Heart left ventricle (tissue), 16 donors: Measurements from ENCODE around the gene PATJ. TPM values are rescaled to one million over a fixed set of nuclear protein-coding genes. Genes with fewer than 3 reads are reported as not detected.

Experiments used
- ATAC-seq, 4 donors: fragments of 200-7000 bp; cut with Tn5 transposase; one replicate each; pipeline ENCODE4 v1.9.1; 2020 to 2022; ENCODE audit warnings: moderate library complexity in 4 of 4, mild to moderate bottlenecking in 3 of 4, moderate number of reproducible peaks in 1 of 4
- DNase-seq, 5 donors: peaks; one replicate each; pipeline ENCODE4 v3.0.0-alpha.2; 2020
- H3K27ac ChIP-seq, 12 donors: fragments of 200-600 bp; sonication (generic) in 4 of 12; one replicate each; pipeline versions ENCODE4 v1.5.0 to v1.8.0; 2016 to 2022; ENCODE audit warnings: mild to moderate bottlenecking in 2 of 12
- H3K27me3 ChIP-seq, 9 donors: fragments of 200-600 bp; sonication (generic) in 2 of 9; one replicate each; pipeline versions ENCODE4 v1.5.1 to v1.8.0; 2016 to 2022; ENCODE audit warnings: mild to moderate bottlenecking in 3 of 9
- H3K36me3 ChIP-seq, 9 donors: fragments of 200-600 bp; sonication (generic) in 2 of 9; one replicate each; pipeline versions ENCODE4 v1.5.0 to v1.8.0; 2018 to 2022; ENCODE audit warnings: mild to moderate bottlenecking in 2 of 9
- H3K4me1 ChIP-seq, 12 donors: fragments of 200-600 bp; sonication (generic) in 4 of 12; one replicate each; pipeline versions ENCODE4 v1.5.0 to v1.8.0; 2016 to 2022; ENCODE audit warnings: mild to moderate bottlenecking in 3 of 12
- H3K4me3 ChIP-seq, 12 donors: fragments of 200-600 bp; sonication (generic) in 4 of 12; one replicate each; pipeline versions ENCODE4 v1.5.0 to v1.8.0; 2017 to 2022; ENCODE audit warnings: mild to moderate bottlenecking in 9 of 12, moderate library complexity in 4 of 12
- H3K9me3 ChIP-seq, 12 donors: fragments of 200-600 bp; sonication (generic) in 4 of 12; one replicate each; pipeline versions ENCODE4 v1.5.0 to v1.8.0; 2016 to 2022; ENCODE audit warnings: mild to moderate bottlenecking in 1 of 12
- POLR2A ChIP-seq, 2 donors: fragments of 450-650 bp; IDR thresholded peaks; one replicate each; pipeline ENCODE4 v1.6.1; 2017; ENCODE audit warnings: antibody characterized with exemption in 2 of 2, mild to moderate bottlenecking in 2 of 2, moderate library complexity in 2 of 2
- WGBS, 4 donors: extraction: QIAGEN DNeasy Blood & Tissue Kit in 2 of 4; methylation state at CpG; one replicate each; pipeline versions ENCODE4 v1.1.5 to v1.1.7; 2013 to 2018; 5-methylcytosine and 5-hydroxymethylcytosine counted together
- intact Hi-C, 10 donors: fragments of 100-400 bp; cut with DNase I; formaldehyde crosslinking; loops; one replicate each; pipeline versions ENCODE4 v1.11.1 to v1.14.2; 2022
- polyA plus RNA-seq, 2 donors: library from polyadenylated mRNA; stranded (reverse); fragments of 200-250 nt; gene quantifications; one replicate each; pipeline ENCODE4 v1.2.3, GENCODE V29; 2013
- total RNA-seq, 9 donors: library from RNA; depleted of rRNA in 2 of 9; stranded (reverse); fragments of >200 nt in 2 of 9; fragmentation: NEBNext Ultra II Directional in 3 of 9; extraction: Animal tissue kit (Norgen Biotek cat#: 25700) in 3 of 9; gene quantifications; one replicate each; pipeline versions ENCODE4 v1.1.0 to v1.2.4, GENCODE V29; 2016 to 2023
- TF ChIP-seq, protein P1 (sequence below), 12 donors: fragments of 200-600 bp; sonication (generic) in 4 of 12; IDR thresholded peaks; one replicate each; pipeline versions ENCODE4 v1.5.0 to v1.8.0; 2018 to 2022; ENCODE audit warnings: antibody characterized with exemption in 12 of 12, mild to moderate bottlenecking in 5 of 12
- donor health status: ischemic (EF 13 %, LVEDD 7.1; RV severe dilation, severe dysfunction).
- donor health status: healthy with polysubstance abuse.
- donor health status: DM: no; HTN: yes; CAD: no.
- donor health status: DM: no; HTN: no; CAD: no.
- donor health status: ischemic (EF 25% LVEDD 6.9; RV normal size, moderate dysfunction).
- donor health status: ischemic (EF 25% LVEDD 5.7; RV mildly dilated, moderate dysfunction).
- donor health status: healthy.
- donor health status: DM: yes; HTN: yes; CAD: no.
- donor health status: ischemic (EF 35%, LVEDD 5.7; RV mildly dilated, moderate dysfunction).
- donor health status: nonischemic (EF 11% LVEDD 7.7; RV severe dilation, severe dysfunction).
- donor health status: DM: yes; HTN: yes; CAD: no.
- donor health status: PGD.
- donor health status: ischemic (EF 29% LVEDD 5.4; RV normal size, mild dysfunction).
- donor health status: nonischemic (EF 23%, LVEDD 6.1; RV moderate dilation, normal function).

PATJ gene
- total and polyA plus RNA-seq, 11 donors, result 6.6 to 190 (median 105) TPM

DNA sequence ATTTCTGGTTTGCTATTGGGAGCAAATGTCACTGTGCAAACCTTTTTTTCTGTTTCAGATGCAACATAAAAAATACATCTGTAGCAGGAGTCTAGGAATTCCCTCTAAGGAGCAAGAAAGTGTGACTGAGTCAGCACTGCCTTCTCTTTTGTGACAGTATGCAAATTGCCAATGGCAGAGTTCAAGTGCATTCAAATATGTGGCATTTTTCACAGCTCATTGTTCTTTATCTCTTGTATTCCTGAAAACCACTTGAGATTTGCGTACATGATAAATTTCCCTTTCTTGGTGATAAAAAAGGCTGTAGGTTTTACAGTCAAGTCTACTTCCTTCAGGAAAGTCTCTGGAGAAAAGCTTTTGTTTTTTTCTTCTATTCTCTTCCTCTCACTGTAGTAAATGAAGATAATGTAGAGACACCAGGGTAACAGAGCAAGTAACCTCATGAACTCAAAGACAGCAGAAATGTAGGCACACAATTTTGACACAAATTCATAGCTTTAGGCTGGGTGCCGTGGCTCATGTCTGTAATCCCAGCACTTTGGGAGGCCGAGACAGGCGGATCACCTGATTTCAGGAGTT lies 322.6 kb downstream of the PATJ start:
- no peak for ATAC-seq
- no peak for TF ChIP-seq POLR2A (IDR thresholded peaks at IDR 0.05)
- TF ChIP-seq, protein P1, sequence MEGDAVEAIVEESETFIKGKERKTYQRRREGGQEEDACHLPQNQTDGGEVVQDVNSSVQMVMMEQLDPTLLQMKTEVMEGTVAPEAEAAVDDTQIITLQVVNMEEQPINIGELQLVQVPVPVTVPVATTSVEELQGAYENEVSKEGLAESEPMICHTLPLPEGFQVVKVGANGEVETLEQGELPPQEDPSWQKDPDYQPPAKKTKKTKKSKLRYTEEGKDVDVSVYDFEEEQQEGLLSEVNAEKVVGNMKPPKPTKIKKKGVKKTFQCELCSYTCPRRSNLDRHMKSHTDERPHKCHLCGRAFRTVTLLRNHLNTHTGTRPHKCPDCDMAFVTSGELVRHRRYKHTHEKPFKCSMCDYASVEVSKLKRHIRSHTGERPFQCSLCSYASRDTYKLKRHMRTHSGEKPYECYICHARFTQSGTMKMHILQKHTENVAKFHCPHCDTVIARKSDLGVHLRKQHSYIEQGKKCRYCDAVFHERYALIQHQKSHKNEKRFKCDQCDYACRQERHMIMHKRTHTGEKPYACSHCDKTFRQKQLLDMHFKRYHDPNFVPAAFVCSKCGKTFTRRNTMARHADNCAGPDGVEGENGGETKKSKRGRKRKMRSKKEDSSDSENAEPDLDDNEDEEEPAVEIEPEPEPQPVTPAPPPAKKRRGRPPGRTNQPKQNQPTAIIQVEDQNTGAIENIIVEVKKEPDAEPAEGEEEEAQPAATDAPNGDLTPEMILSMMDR (IDR thresholded peaks at IDR 0.05), result no peak
- Histone ChIP-seq H3K9me3 (peaks cover 0 to 13% (median 0%) of the 10 kb centered on the region in 12 donors), H3K4me3 (no peak overlapping the region), H3K4me1 (peaks cover 0 to 51% (median 28%) of the 10 kb centered on the region in 12 donors), H3K27ac (peak overlapping the region; percentile 35 to 96 (median 79)), H3K36me3 (no peaks in the 10 kb centered on the region), H3K27me3 (no peaks in the 10 kb centered on the region)
- intact Hi-C loops, result loop anchor here in 3 of 10 donors (5.0 kb wide), 3 partner anchors 93 to 193 kb away; no protein-coding TSS in a partner anchor
- DNase-seq, result no peak
- WGBS, 4 donors, result 59 to 76% (median 64%) methylated on average over 3 to 4 of the region's 4 CpGs

DNA sequence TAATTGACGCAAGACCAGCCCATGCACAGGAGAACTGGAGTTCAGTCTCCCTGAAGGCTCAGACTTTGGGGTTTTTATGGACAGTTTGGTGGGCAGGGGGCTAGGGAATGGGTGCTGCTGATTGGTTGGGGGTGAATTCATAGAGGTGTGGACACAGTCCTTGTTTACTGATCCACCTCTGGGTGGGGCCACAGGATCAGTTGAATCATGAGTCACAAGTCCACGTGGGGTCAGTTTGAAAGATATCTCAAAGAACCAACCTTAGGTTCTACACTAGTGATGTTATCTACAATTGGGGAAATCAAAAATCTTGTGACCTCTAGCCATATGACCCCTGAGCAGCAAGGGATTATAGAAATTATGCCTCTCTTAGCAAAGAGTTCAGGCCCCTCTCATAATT lies 324.4 kb downstream of the PATJ start:
- Histone ChIP-seq H3K4me3 (no peak overlapping the region), H3K9me3 (peaks cover 0 to 13% (median 0%) of the 10 kb centered on the region in 12 donors), H3K4me1 (peaks cover 0 to 58% (median 30%) of the 10 kb centered on the region in 12 donors), H3K36me3 (no peaks in the 10 kb centered on the region), H3K27ac (peak overlapping the region in 10 of 12 donors; percentile 4 to 96 (median 91)), H3K27me3 (no peaks in the 10 kb centered on the region)
- ATAC-seq, result no peak
- WGBS, 4 donors, result 89 to 97% (median 91%) methylated on average over 2 of the region's 2 CpGs
- TF ChIP-seq, protein P1 (IDR thresholded peaks at IDR 0.05), result no peak
- TF ChIP-seq POLR2A (IDR thresholded peaks at IDR 0.05), result no peak
- intact Hi-C loops, result loop anchor here in 3 of 10 donors (5.0 kb wide), 3 partner anchors 94 to 194 kb away; no protein-coding TSS in a partner anchor
- DNase-seq, result no peak

DNA sequence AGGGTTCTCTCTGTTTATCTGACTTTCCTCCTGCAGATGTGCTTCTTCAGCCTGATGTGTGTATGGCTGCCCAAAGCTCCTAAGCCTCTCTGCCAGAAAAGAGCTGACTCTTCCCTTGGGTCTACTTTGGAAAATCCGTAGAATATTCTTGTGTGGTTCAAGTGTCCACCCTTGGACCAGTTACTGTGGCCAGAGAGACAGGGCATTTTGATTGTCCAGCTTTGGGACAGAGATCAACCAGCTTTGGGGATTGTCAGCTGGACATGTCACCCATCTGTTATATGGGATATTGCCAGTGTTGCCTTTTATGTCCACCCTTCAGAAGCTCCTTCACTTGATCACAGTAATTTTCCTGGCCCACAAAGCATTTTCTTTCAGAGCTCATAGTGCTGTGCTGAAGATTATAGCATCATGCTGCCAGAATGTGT lies 326.1 kb downstream of the PATJ start:
- no peaks in the 10 kb centered on the region for H3K36me3 ChIP-seq
- DNase-seq (peak in 3 of 5 donors; percentile 21 to 35 (median 22)), ATAC-seq (peak; percentile 71 to 85 (median 82))
- H3K4me1 ChIP-seq, result peaks cover 0 to 58% (median 30%) of the 10 kb centered on the region in 12 donors
- 13 to 33% (median 24%) methylated on average over 1 of the region's 1 CpG for WGBS, 4 donors
- H3K4me3 ChIP-seq, result no peak overlapping the region
- TF ChIP-seq, protein P1 (IDR thresholded peaks at IDR 0.05), result no peak
- TF ChIP-seq POLR2A (IDR thresholded peaks at IDR 0.05), result no peak
- H3K27ac ChIP-seq, result peak overlapping the region; percentile 69 to 96 (median 91)
- intact Hi-C loops, result loop anchor here in 6 of 10 donors (1.0 to 5.0 kb wide), 6 partner anchors 96 to 196 kb away; no protein-coding TSS in a partner anchor
- no peaks in the 10 kb centered on the region for H3K27me3 ChIP-seq
- peaks cover 0 to 8% (median 0%) of the 10 kb centered on the region in 12 donors for H3K9me3 ChIP-seq

DNA sequence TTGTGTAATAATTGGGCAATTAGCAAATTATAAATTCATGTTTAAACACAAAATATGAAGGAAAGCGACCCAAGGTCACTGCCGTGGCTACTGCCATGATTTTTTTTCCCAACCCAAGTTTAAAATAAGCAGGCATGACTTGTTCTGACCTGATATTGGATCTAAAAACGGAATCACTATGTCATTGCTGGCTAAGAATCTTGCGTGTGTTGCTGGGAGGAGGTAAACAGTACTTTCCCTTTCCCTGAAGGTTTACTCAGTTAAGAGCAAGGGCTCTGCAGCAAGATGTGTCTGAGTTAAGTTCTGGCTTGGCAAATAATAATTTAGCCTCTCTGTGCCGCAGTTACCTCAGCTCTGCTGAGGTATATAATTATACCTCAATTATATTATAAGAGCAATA lies 326.7 kb downstream of the PATJ start:
- ATAC-seq (peak; percentile 88 to 93 (median 90)), DNase-seq (peak in 2 of 5 donors; percentile 39 to 40)
- Histone ChIP-seq H3K4me1 (peaks cover 0 to 57% (median 30%) of the 10 kb centered on the region in 12 donors), H3K9me3 (peaks cover 0 to 5% (median 0%) of the 10 kb centered on the region in 12 donors), H3K36me3 (no peaks in the 10 kb centered on the region), H3K27ac (peak overlapping the region; percentile 69 to 96 (median 91)), H3K4me3 (no peak overlapping the region), H3K27me3 (no peaks in the 10 kb centered on the region)
- intact Hi-C loops, result loop anchor here in 6 of 10 donors (1.0 to 5.0 kb wide), 6 partner anchors 97 to 197 kb away; no protein-coding TSS in a partner anchor
- peak in 1 of 2 donors; percentile 46 for TF ChIP-seq POLR2A (IDR thresholded peaks at IDR 0.05)
- TF ChIP-seq, protein P1 (IDR thresholded peaks at IDR 0.05), result no peak
- 16 to 21% (median 19%) methylated on average over 5 of the region's 5 CpGs for WGBS, 4 donors
